IMR-90 (cell line): Measurements from ENCODE around the gene CCNE1. TPM values are rescaled to one million over a fixed set of nuclear protein-coding genes. Genes with fewer than 3 reads are reported as not detected.

Source experiments
- ATAC-seq: fragments of 200-7000 bp; cut with Tn5 transposase; 2 replicates; pipeline ENCODE4 v1.9.1; 2020; ENCODE audit warnings: low read depth, mild to moderate bottlenecking, moderate library complexity
- BruUV-seq: library from RNA; stranded (reverse); fragments of 400-500 nt; replicated peaks from 2 replicates; lab custom pipeline; 2021; lab: Mats Ljungman, UMichigan
- CTCF ChIA-PET: fragments of 300-600 bp; formaldehyde crosslinking; extraction: SDS; loops from one replicate; lab custom pipeline; 2021; ENCODE audit warnings: antibody characterized with exemption; lab: Yijun Ruan, JAX
- POLR2A ChIA-PET: fragments of 300-600 bp; sonication (Branson Sonifier 250); formaldehyde crosslinking; loops from one replicate; lab custom pipeline; 2022; ENCODE audit warnings: antibody characterized with exemption; ENCODE audit not compliant: unreplicated experiment; lab: Charles Lee
- DNase-seq: peaks from one replicate; pipeline ENCODE4 v3.0.0; 2013
- H2AFZ ChIP-seq: replicated peaks from 2 replicates; pipeline ENCODE3; 2013; ENCODE audit warnings: low read length, mild to moderate bottlenecking; ENCODE audit not compliant: poor library complexity
- H2AK5ac ChIP-seq: 2 replicates; pipeline ENCODE4 v1.6.1; 2013; ENCODE audit warnings: low read depth, low read length, inconsistent platforms
- H2AK9ac ChIP-seq: replicated peaks from 2 replicates; pipeline ENCODE3; 2013; ENCODE audit warnings: mild to moderate bottlenecking, low read depth, low read length, moderate library complexity; ENCODE audit not compliant: poor library complexity
- H2BK120ac ChIP-seq: 2 replicates; pipeline ENCODE4 v1.6.1; 2013; ENCODE audit warnings: low read depth, low read length, inconsistent platforms
- H2BK15ac ChIP-seq: 3 replicates; pipeline ENCODE4 v1.6.1; 2013; ENCODE audit warnings: low read depth, low read length, inconsistent platforms
- H2BK20ac ChIP-seq: 2 replicates; pipeline ENCODE4 v1.6.1; 2013; ENCODE audit warnings: low read depth, mild to moderate bottlenecking, inconsistent platforms, low read length, moderate library complexity
- H2BK5ac ChIP-seq: 2 replicates; pipeline ENCODE4 v1.6.1; 2013; ENCODE audit warnings: mild to moderate bottlenecking, low read depth, low read length, inconsistent platforms; ENCODE audit not compliant: poor library complexity, severe bottlenecking
- H3K14ac ChIP-seq: replicated peaks from 2 replicates; pipeline ENCODE4 v1.6.1; 2013; ENCODE audit warnings: low read depth, low read length, inconsistent platforms
- H3K18ac ChIP-seq: 2 replicates; pipeline ENCODE4 v1.6.1; 2013; ENCODE audit warnings: low read depth, low read length, control low read depth
- H3K23ac ChIP-seq: 2 replicates; pipeline ENCODE4 v1.6.1; 2013; ENCODE audit warnings: low read depth, low read length, inconsistent platforms
- H3K27ac ChIP-seq: 2 replicates; pipeline ENCODE4 v1.5.1; 2013; ENCODE audit warnings: mild to moderate bottlenecking, control low read depth, low read length; ENCODE audit not compliant: insufficient read depth
- H3K27me3 ChIP-seq: 2 replicates; pipeline ENCODE4 v1.6.1; 2013; ENCODE audit warnings: low read length; ENCODE audit not compliant: control insufficient read depth, insufficient read depth
- H3K36me3 ChIP-seq: 2 replicates; pipeline ENCODE4 v1.6.1; 2013; ENCODE audit warnings: low read length, mixed read lengths; ENCODE audit not compliant: control insufficient read depth, insufficient read depth
- H3K4ac ChIP-seq: 2 replicates; pipeline ENCODE4 v1.6.1; 2013; ENCODE audit warnings: low read depth, low read length, inconsistent platforms
- H3K4me1 ChIP-seq: 2 replicates; pipeline ENCODE4 v1.6.1; 2013; ENCODE audit warnings: low read length, mixed read lengths; ENCODE audit not compliant: control insufficient read depth, insufficient read depth
- H3K4me2 ChIP-seq: 2 replicates; pipeline ENCODE4 v1.6.1; 2013; ENCODE audit warnings: low read depth, mild to moderate bottlenecking, control low read depth, low read length, moderate library complexity
- H3K4me3 ChIP-seq: 2 replicates; pipeline ENCODE4 v1.5.1; 2013; ENCODE audit warnings: low read depth, mild to moderate bottlenecking, control low read depth, low read length, moderate library complexity; ENCODE audit not compliant: insufficient read depth
- H3K56ac ChIP-seq: 2 replicates; pipeline ENCODE4 v1.6.1; 2013; ENCODE audit warnings: low read length, inconsistent platforms; ENCODE audit not compliant: insufficient read depth; ENCODE audit errors: extremely low read depth
- H3K79me1 ChIP-seq, 2 experiments: 2 replicates each; pipeline ENCODE4 v1.6.1; 2013; ENCODE audit warnings: low read length in 2 of 2, inconsistent platforms in 1 of 2, low read depth in 1 of 2
- H3K9ac ChIP-seq: 2 replicates; pipeline ENCODE4 v1.6.1; 2013; ENCODE audit warnings: low read depth, low read length, control low read depth
- H3K9me1 ChIP-seq: 2 replicates; pipeline ENCODE4 v1.6.1; 2013; ENCODE audit warnings: low read length, inconsistent platforms; ENCODE audit not compliant: insufficient read depth
- H3K9me3 ChIP-seq: 2 replicates; pipeline ENCODE4 v1.6.1; 2013; ENCODE audit warnings: low read length; ENCODE audit not compliant: control insufficient read depth, insufficient read depth
- H4K20me1 ChIP-seq: 2 replicates; pipeline ENCODE4 v1.6.1; 2013; ENCODE audit warnings: low read length, inconsistent platforms; ENCODE audit not compliant: insufficient read depth
- H4K5ac ChIP-seq: 2 replicates; pipeline ENCODE4 v1.6.1; 2013; ENCODE audit warnings: mild to moderate bottlenecking, low read depth, low read length, control low read depth
- H4K8ac ChIP-seq, 2 experiments: 2 replicates each; pipeline ENCODE4 v1.6.1; 2013; ENCODE audit warnings: low read depth in 2 of 2, low read length in 2 of 2, control low read depth in 1 of 2, inconsistent platforms in 1 of 2
- H4K91ac ChIP-seq: 2 replicates; pipeline ENCODE4 v1.6.1; 2013; ENCODE audit warnings: low read depth, low read length, inconsistent platforms; ENCODE audit not compliant: insufficient read depth
- BHLHE40 ChIP-seq: fragments of 150-350 bp; IDR thresholded peaks from 2 replicates; pipeline ENCODE4 v1.6.1; 2016; ENCODE audit warnings: mild to moderate bottlenecking, low read depth, low read length
- FOS ChIP-seq: fragments of 150-350 bp; IDR thresholded peaks from 2 replicates; pipeline ENCODE4 v1.6.1; 2016; ENCODE audit warnings: low read depth, low read length
- MAFK ChIP-seq: IDR thresholded peaks from 2 replicates; pipeline ENCODE4 v1.6.1; 2012; ENCODE audit warnings: low read depth, low read length, improper control_type of control experiment
- MAZ ChIP-seq: IDR thresholded peaks from 2 replicates; pipeline ENCODE4 v1.6.1; 2012; ENCODE audit warnings: low read depth, mild to moderate bottlenecking, low read length, improper control_type of control experiment, moderate library complexity, borderline replicate concordance
- MXI1 ChIP-seq: IDR thresholded peaks from 2 replicates; pipeline ENCODE4 v1.6.1; 2012; ENCODE audit warnings: low read depth, mild to moderate bottlenecking, low read length, moderate library complexity, borderline replicate concordance
- NFE2L2 ChIP-seq: fragments of 150-350 bp; IDR thresholded peaks from 2 replicates; pipeline ENCODE4 v1.6.1; 2016; ENCODE audit warnings: low read depth, mild to moderate bottlenecking, low read length
- POLR2A ChIP-seq: IDR thresholded peaks from 2 replicates; pipeline ENCODE4 v1.6.1; 2012; ENCODE audit warnings: mild to moderate bottlenecking, low read depth, low read length
- RAD21 ChIP-seq: IDR thresholded peaks from 2 replicates; pipeline ENCODE4 v1.6.1; 2012; ENCODE audit warnings: low read length, improper control_type of control experiment
- RFX5 ChIP-seq: IDR thresholded peaks from 2 replicates; pipeline ENCODE4 v1.8.0; 2012; ENCODE audit warnings: low read depth, mild to moderate bottlenecking, low read length, moderate library complexity
- SMC3 ChIP-seq: fragments of 150-350 bp; IDR thresholded peaks from 2 replicates; pipeline ENCODE4 v1.6.1; 2016; ENCODE audit warnings: low read depth, mild to moderate bottlenecking, antibody characterized with exemption, low read length, moderate library complexity
- WGBS, 2 experiments: methylation state at CpG; one replicate each; pipeline versions ENCODE4 v1.1.5 to v1.1.7; 2013; ENCODE audit warnings: missing lambda C conversion rate in 2 of 2; ENCODE audit not compliant: insufficient read length in 1 of 2; ENCODE audit errors: extremely low coverage in 2 of 2; 5-methylcytosine and 5-hydroxymethylcytosine counted together
- dilution Hi-C: fragments of 300-500 bp; cut with HindIII; formaldehyde crosslinking; loops from one replicate; pipeline ENCODE4 v1.14.3; 2018; ENCODE audit warnings: low sequenced_read_pairs; ENCODE audit not compliant: unreplicated experiment
- in situ Hi-C: fragments of 300-500 bp; cut with MboI; formaldehyde crosslinking; loops from 3 replicates; pipeline ENCODE4 v1.14.3; 2019; ENCODE audit warnings: low sequenced_read_pairs, inconsistent platforms, mixed read lengths
- intact Hi-C: fragments of 100-400 bp; cut with micrococcal nuclease; formaldehyde crosslinking; loops from 2 replicates; pipeline ENCODE4 v1.10.0; 2022
- polyA plus RNA-seq, 3 experiments: library from polyadenylated mRNA; depleted of rRNA; stranded (reverse); fragments of >200 nt; gene quantifications; 2 replicates each; pipeline ENCODE4 v1.2.3, GENCODE V29; 2012; ENCODE audit warnings: low replicate concordance in 1 of 3
- total RNA-seq: library from RNA; depleted of rRNA; stranded (reverse); fragments of >200 nt; gene quantifications from 2 replicates; pipeline ENCODE4 v1.2.3, GENCODE V29; 2012
- TF ChIP-seq, protein P1 (sequence below): fragments of 150-350 bp; IDR thresholded peaks from 2 replicates; pipeline ENCODE4 v1.6.1; 2017; ENCODE audit warnings: mild to moderate bottlenecking, antibody characterized with exemption, low read length, low read depth
- TF ChIP-seq, protein P2 (sequence below): fragments of 150-350 bp; IDR thresholded peaks from 2 replicates; pipeline ENCODE4 v1.6.1; 2016; ENCODE audit warnings: low read depth, mild to moderate bottlenecking, low read length, moderate library complexity, borderline replicate concordance

CCNE1 gene
- total and polyA plus RNA-seq, 2 of the 4 experiments (the other 2 are of a cell fraction): 6.8 to 7.0 TPM

DNA sequence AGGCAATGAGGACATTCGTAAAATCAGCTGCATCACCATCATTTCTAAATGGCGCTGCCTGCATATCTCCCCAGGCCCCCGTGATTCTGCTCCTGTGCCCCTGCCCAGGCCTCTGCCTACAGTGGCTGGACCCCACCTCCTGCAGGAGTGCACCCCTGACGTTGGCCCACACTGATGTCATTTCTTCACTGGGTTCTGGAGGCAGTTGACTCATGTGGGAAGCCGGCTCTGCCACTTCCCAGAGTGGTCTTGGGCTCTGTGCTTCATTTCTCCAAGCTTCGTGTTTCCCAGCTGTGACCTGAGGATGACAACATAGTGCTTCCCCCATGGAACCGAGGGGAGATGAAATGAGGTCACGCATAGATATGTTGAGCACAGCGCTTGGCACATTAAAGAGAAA is 19.9 kb downstream of the CCNE1 start:
- Histone ChIP-seq H3K9ac (no peak overlapping the region), H2BK20ac (no peak overlapping the region), H4K8ac (no peak overlapping the region), H3K9me1 (no peaks in the 10 kb centered on the region), H2BK5ac (no peak overlapping the region), H3K18ac (no peak overlapping the region), H3K36me3 (no peaks in the 10 kb centered on the region), H4K5ac (no peak overlapping the region), H2AK5ac (no peak overlapping the region), H4K20me1 (no peaks in the 10 kb centered on the region), H3K79me1 (no peaks in the 10 kb centered on the region), H3K4me3 (no peak overlapping the region), H3K4me1 (no peaks in the 10 kb centered on the region), H3K4me2 (no peak overlapping the region), H3K9me3 (no peaks in the 10 kb centered on the region), H3K27me3 (peaks cover 2% of the 10 kb centered on the region), H2AFZ (no peak overlapping the region), H2BK120ac (no peak overlapping the region), H3K4ac (no peak overlapping the region), H3K27ac (no peak overlapping the region), H2BK15ac (no peak overlapping the region), H4K91ac (no peak overlapping the region), H2AK9ac (no peak overlapping the region), H3K23ac (no peak overlapping the region), H3K14ac (no peak overlapping the region), H3K56ac (no peak overlapping the region)
- CTCF ChIA-PET: interaction anchor here (0.7 kb wide), 1 partner anchor 12 kb away, joined by 4 read pairs; no protein-coding TSS in a partner anchor
- POLR2A ChIA-PET: no interaction called here
- in situ Hi-C loops: no loop called here
- TF ChIP-seq RFX5 (no peak), FOS (no peak), POLR2A (no peak), BHLHE40 (no peak), MAZ (no peak), MXI1 (no peak), SMC3 (no peak), RAD21 (no peak), MAFK (no peak), NFE2L2 (no peak)
- TF ChIP-seq, protein P1, sequence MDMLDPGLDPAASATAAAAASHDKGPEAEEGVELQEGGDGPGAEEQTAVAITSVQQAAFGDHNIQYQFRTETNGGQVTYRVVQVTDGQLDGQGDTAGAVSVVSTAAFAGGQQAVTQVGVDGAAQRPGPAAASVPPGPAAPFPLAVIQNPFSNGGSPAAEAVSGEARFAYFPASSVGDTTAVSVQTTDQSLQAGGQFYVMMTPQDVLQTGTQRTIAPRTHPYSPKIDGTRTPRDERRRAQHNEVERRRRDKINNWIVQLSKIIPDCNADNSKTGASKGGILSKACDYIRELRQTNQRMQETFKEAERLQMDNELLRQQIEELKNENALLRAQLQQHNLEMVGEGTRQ: no peak
- TF ChIP-seq, protein P2, sequence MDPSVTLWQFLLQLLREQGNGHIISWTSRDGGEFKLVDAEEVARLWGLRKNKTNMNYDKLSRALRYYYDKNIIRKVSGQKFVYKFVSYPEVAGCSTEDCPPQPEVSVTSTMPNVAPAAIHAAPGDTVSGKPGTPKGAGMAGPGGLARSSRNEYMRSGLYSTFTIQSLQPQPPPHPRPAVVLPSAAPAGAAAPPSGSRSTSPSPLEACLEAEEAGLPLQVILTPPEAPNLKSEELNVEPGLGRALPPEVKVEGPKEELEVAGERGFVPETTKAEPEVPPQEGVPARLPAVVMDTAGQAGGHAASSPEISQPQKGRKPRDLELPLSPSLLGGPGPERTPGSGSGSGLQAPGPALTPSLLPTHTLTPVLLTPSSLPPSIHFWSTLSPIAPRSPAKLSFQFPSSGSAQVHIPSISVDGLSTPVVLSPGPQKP: no peak
- BruUV-seq: no TSS peak
- no peak for DNase-seq
- intact Hi-C loops: no loop called here
- no peak for ATAC-seq
- dilution Hi-C loops: no loop called here
- WGBS, 2 experiments: 64% methylated on average over 5 of the region's 9 CpGs; no CpG with 5 or more reads in 1 of the 2 experiments
